Vagina (tissue), 2 donors: ENCODE results near the gene SDF2. TPM values are rescaled to one million over a fixed set of nuclear protein-coding genes. Genes with fewer than 3 reads are reported as not detected.

Experiments used
- DNase-seq, 2 donors: peaks; one replicate each; pipeline ENCODE4 v3.0.0-alpha.2; 2017; ENCODE audit errors: extremely low spot score in 2 of 2
- H3K27ac ChIP-seq: fragments of 200-600 bp; sonication (generic); one replicate; pipeline ENCODE4 v1.5.1; 2019
- H3K27me3 ChIP-seq: fragments of 200-600 bp; sonication (generic); one replicate; pipeline ENCODE4 v1.5.1; 2019
- H3K36me3 ChIP-seq, 2 donors: fragments of 200-600 bp; sonication (generic); one replicate each; pipeline ENCODE4 v1.5.1; 2017 to 2019
- H3K4me1 ChIP-seq: fragments of 200-600 bp; sonication (generic); one replicate; pipeline ENCODE4 v1.5.1; 2019
- H3K4me3 ChIP-seq, 2 donors: fragments of 200-600 bp; sonication (generic); 1 replicate in 1 of 2; 2 replicates in 1 of 2; pipeline ENCODE4 v1.5.1; 2016 to 2019
- H3K9me3 ChIP-seq: fragments of 200-600 bp; sonication (generic); one replicate; pipeline ENCODE4 v1.5.1; 2019
- CTCF ChIP-seq, 3 experiments: fragments of 450-650 bp in 2 of 3; fragments of 200-600 bp in 1 of 3; sonication (generic) in 1 of 3; IDR thresholded peaks; one replicate each; pipeline ENCODE4 v1.5.1; 2017 to 2019; ENCODE audit warnings: antibody characterized with exemption in 3 of 3, mild to moderate bottlenecking in 2 of 3, moderate library complexity in 2 of 3
- POLR2A ChIP-seq, 2 donors: fragments of 450-650 bp; IDR thresholded peaks; one replicate each; pipeline ENCODE4 v1.6.1; 2017; ENCODE audit warnings: antibody characterized with exemption in 2 of 2, mild to moderate bottlenecking in 2 of 2, moderate library complexity in 2 of 2
- POLR2AphosphoS5 ChIP-seq, 2 donors: sonication (generic); formaldehyde crosslinking; IDR thresholded peaks; one replicate each; pipeline ENCODE4 v1.9.0; 2017; ENCODE audit warnings: antibody characterized with exemption in 2 of 2, mild to moderate bottlenecking in 2 of 2, low read depth in 1 of 2; ENCODE audit not compliant: insufficient read depth in 1 of 2
- intact Hi-C: fragments of 100-400 bp; cut with DNase I; formaldehyde crosslinking; loops from one replicate; pipeline ENCODE4 v1.15.1; 2023
- total RNA-seq: library from RNA; depleted of rRNA; stranded (reverse); fragments of >200 nt; gene quantifications from one replicate; pipeline ENCODE4 v1.2.3, GENCODE V29; 2016

Gene SDF2
- total RNA-seq, 1 donor from 2014 or later: 33.1 TPM

GRCh38 chr17:28620010-28620409 is 41.7 kb downstream of the SDF2 start:
- TF ChIP-seq CTCF (IDR thresholded peaks at IDR 0.05): no peak
- no peak for TF ChIP-seq POLR2A (IDR thresholded peaks at IDR 0.05)
- TF ChIP-seq POLR2AphosphoS5 (IDR thresholded peaks at IDR 0.05; ENCODE audit: insufficient read depth in 1 of 2, low read depth in 1 of 2): no peak
- intact Hi-C loops: no loop called here
- Histone ChIP-seq H3K4me3 (no peak overlapping the region), H3K36me3 (peaks cover 4 to 98% of the 10 kb centered on the region in 2 donors), H3K27ac (no peak overlapping the region), H3K9me3 (no peaks in the 10 kb centered on the region), H3K4me1 (no peaks in the 10 kb centered on the region), H3K27me3 (no peaks in the 10 kb centered on the region)
- DNase-seq: no peak

- Histone ChIP-seq H3K27ac (no peak overlapping the region), H3K27me3 (no peaks in the 10 kb centered on the region), H3K4me1 (no peaks in the 10 kb centered on the region), H3K9me3 (no peaks in the 10 kb centered on the region), H3K4me3 (no peak overlapping the region), H3K36me3 (peaks cover 4 to 99% of the 10 kb centered on the region in 2 donors)
- no peak for TF ChIP-seq POLR2AphosphoS5 (IDR thresholded peaks at IDR 0.05; ENCODE audit: insufficient read depth in 1 of 2, low read depth in 1 of 2)
- no peak for TF ChIP-seq POLR2A (IDR thresholded peaks at IDR 0.05)
- no peak for TF ChIP-seq CTCF (IDR thresholded peaks at IDR 0.05)
- intact Hi-C loops: loop anchor here (10.0 kb wide), 1 partner anchor 124 kb away; no protein-coding TSS in a partner anchor
- no peak for DNase-seq
Measured at GRCh38 chr17:28618464-28618863, 43.2 kb downstream of the SDF2 start.

- DNase-seq: no peak
- H3K4me3 ChIP-seq: no peak overlapping the region
- no peaks in the 10 kb centered on the region for H3K27me3 ChIP-seq
- intact Hi-C loops: loop anchor here (10.0 kb wide), 1 partner anchor 121 kb away; no protein-coding TSS in a partner anchor
- H3K4me1 ChIP-seq: no peaks in the 10 kb centered on the region
- no peak overlapping the region for H3K27ac ChIP-seq
- H3K36me3 ChIP-seq: peaks cover 4 to 77% of the 10 kb centered on the region in 2 donors
- TF ChIP-seq POLR2AphosphoS5 (IDR thresholded peaks at IDR 0.05; ENCODE audit: insufficient read depth in 1 of 2, low read depth in 1 of 2) (no peak), POLR2A (IDR thresholded peaks at IDR 0.05) (no peak), CTCF (IDR thresholded peaks at IDR 0.05) (no peak)
- no peaks in the 10 kb centered on the region for H3K9me3 ChIP-seq
Measured at GRCh38 chr17:28616281-28616680, 45.4 kb downstream of the SDF2 start.

GRCh38 chr17:28615260-28615940 is 46.3 kb downstream of the SDF2 start:
- Histone ChIP-seq H3K36me3 (peaks cover 4 to 68% of the 10 kb centered on the region in 2 donors), H3K4me1 (no peaks in the 10 kb centered on the region), H3K9me3 (no peaks in the 10 kb centered on the region), H3K27ac (no peak overlapping the region), H3K27me3 (no peaks in the 10 kb centered on the region), H3K4me3 (no peak overlapping the region)
- no peak for DNase-seq
- intact Hi-C loops: loop anchor here (10.0 kb wide), 1 partner anchor 121 kb away; no protein-coding TSS in a partner anchor
- TF ChIP-seq POLR2A (IDR thresholded peaks at IDR 0.05) (no peak), POLR2AphosphoS5 (IDR thresholded peaks at IDR 0.05; ENCODE audit: insufficient read depth in 1 of 2, low read depth in 1 of 2) (no peak), CTCF (IDR thresholded peaks at IDR 0.05) (no peak)

- no peak within 1 kb of the TSS for H3K27ac ChIP-seq
- intact Hi-C loops: loop anchor here (10.0 kb wide), 1 partner anchor 119 kb away; no protein-coding TSS in a partner anchor
- H3K4me1 ChIP-seq: no peaks in the 10 kb centered on the region
- H3K4me3 ChIP-seq: no peak within 1 kb of the TSS
- H3K9me3 ChIP-seq: no peaks in the 10 kb centered on the region
- DNase-seq: no peak
- no peaks in the 10 kb centered on the region for H3K27me3 ChIP-seq
- peaks cover 4 to 55% of the 10 kb centered on the region in 2 donors for H3K36me3 ChIP-seq
- TF ChIP-seq POLR2A (IDR thresholded peaks at IDR 0.05) (no peak), POLR2AphosphoS5 (IDR thresholded peaks at IDR 0.05; ENCODE audit: insufficient read depth in 1 of 2, low read depth in 1 of 2) (no peak), CTCF (IDR thresholded peaks at IDR 0.05) (no peak)
Measured at GRCh38 chr17:28613931-28614381, 47.8 kb downstream of the SDF2 start, which contains the start of gene RSKR. TSS of gene RSKR (minus strand) at chr17:28614185. CDS start at chr17:28614161, 24 bp downstream.
